ENCODE results near the gene CFAP46.

CFAP46 gene

GRCh38 chr10:132770061-132771021 lies 172.0 kb downstream of the CFAP46 start:
- TF ChIP-seq RARB (CRISPR knock-in tag; IDR thresholded peaks at IDR 0.05) = no peak
- TF ChIP-seq BACH2 (CRISPR knock-in tag; IDR thresholded peaks at IDR 0.05; ENCODE audit: borderline replicate concordance) = no peak
- TF ChIP-seq PPARA (CRISPR knock-in tag; IDR thresholded peaks at IDR 0.05; ENCODE audit: borderline replicate concordance) = no peak
- no peak for TF ChIP-seq ESRRG (CRISPR knock-in tag; IDR thresholded peaks at IDR 0.05)
- no peak for TF ChIP-seq TSHZ2 (CRISPR knock-in tag; IDR thresholded peaks at IDR 0.05)
- no peak for TF ChIP-seq GLIS3 (CRISPR knock-in tag; IDR thresholded peaks at IDR 0.05)
- no peak for TF ChIP-seq ZFP30 (CRISPR knock-in tag; IDR thresholded peaks at IDR 0.05)
- TF ChIP-seq PATZ1 (CRISPR knock-in tag; IDR thresholded peaks at IDR 0.05; ENCODE audit: borderline replicate concordance) = no peak
- TF ChIP-seq CSRNP3 (CRISPR knock-in tag; IDR thresholded peaks at IDR 0.05) = no peak
- ATAC-seq = no peak

GRCh38 chr10:132768346-132769248 lies 173.8 kb downstream of the CFAP46 start:
- no peak for ATAC-seq
- TF ChIP-seq CREB5 (CRISPR knock-in tag; IDR thresholded peaks at IDR 0.05; ENCODE audit: low read depth) (no peak), RARB (CRISPR knock-in tag; IDR thresholded peaks at IDR 0.05) (no peak), ZNF8 (CRISPR knock-in tag; IDR thresholded peaks at IDR 0.05) (no peak), ZNF565 (CRISPR knock-in tag; conservative IDR thresholded peaks at IDR 0.05; ENCODE audit: low read depth) (no peak), PATZ1 (CRISPR knock-in tag; IDR thresholded peaks at IDR 0.05; ENCODE audit: borderline replicate concordance) (no peak), GLIS3 (CRISPR knock-in tag; IDR thresholded peaks at IDR 0.05) (no peak), OSR1 (CRISPR knock-in tag; IDR thresholded peaks at IDR 0.05) (no peak), TOX (CRISPR knock-in tag; IDR thresholded peaks at IDR 0.05; ENCODE audit: borderline replicate concordance) (no peak), ZC3H10 (CRISPR knock-in tag; IDR thresholded peaks at IDR 0.05) (no peak), ISL1 (CRISPR knock-in tag; IDR thresholded peaks at IDR 0.05) (no peak), TSHZ2 (CRISPR knock-in tag; IDR thresholded peaks at IDR 0.05) (no peak), ARNTL (CRISPR knock-in tag; IDR thresholded peaks at IDR 0.05; ENCODE audit: borderline replicate concordance, low read depth) (no peak), TCF4 (CRISPR knock-in tag; IDR thresholded peaks at IDR 0.05; ENCODE audit: borderline replicate concordance) (no peak), CSRNP3 (CRISPR knock-in tag; IDR thresholded peaks at IDR 0.05) (no peak), ZFP3 (CRISPR knock-in tag; IDR thresholded peaks at IDR 0.05) (no peak)

Measured in SK-N-SH treated with all-trans-retinoic acid at 6 μM for 48 hours (cell line).